Fibroblast of lung (primary cell): Measurements from ENCODE around the gene SORCS2.

Source experiments
- EZH2 ChIP-seq: IDR thresholded peaks from 2 replicates; pipeline ENCODE4 v1.5.1; 2012; ENCODE audit warnings: low read length, control low read depth, mild to moderate bottlenecking; ENCODE audit errors: missing control alignments
- TF ChIP-seq, protein P1 (sequence below), 2 donors: IDR thresholded peaks in 1 of 2; conservative IDR thresholded peaks in 1 of 2; 1 replicate in 1 of 2; 2 replicates in 1 of 2; pipeline ENCODE4 v1.5.1; 2011 to 2012; ENCODE audit warnings: low read length in 2 of 2, control low read depth in 1 of 2, inconsistent platforms in 1 of 2, low read depth in 1 of 2, mild to moderate bottlenecking in 1 of 2

DNA sequence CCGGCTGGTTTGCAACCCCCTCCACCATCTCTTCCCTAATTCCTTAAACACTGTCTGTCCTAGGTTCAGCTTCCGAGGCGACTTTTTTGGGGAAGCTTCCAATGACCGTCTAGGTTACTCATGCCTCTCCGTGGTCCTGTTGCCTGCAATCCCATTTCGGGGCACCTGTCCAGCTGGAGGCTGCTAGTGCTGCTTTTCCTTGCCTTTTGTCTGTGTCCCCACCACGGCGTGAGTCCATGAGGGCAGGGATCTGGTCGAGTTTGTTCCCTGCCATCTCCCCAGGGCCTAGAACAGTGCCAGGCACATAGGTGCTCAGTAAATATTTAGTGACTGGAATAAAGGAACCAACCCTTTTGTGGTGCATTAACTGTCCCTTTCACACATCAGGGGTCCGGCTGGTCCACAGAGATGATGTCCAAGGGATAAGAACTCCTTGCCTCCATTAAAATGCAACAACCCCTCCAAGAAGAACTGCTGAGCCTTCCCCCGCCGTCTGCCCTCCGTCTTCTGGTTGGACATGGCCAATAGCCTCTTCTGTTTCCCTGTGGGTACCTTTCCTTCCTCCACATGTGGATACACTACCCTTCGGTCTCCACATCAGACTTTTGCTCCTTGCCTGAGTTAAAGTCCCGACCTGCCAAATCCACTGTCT, 5.7 kb upstream of the SORCS2 start:
- no peak for TF ChIP-seq EZH2
- TF ChIP-seq, protein P1, sequence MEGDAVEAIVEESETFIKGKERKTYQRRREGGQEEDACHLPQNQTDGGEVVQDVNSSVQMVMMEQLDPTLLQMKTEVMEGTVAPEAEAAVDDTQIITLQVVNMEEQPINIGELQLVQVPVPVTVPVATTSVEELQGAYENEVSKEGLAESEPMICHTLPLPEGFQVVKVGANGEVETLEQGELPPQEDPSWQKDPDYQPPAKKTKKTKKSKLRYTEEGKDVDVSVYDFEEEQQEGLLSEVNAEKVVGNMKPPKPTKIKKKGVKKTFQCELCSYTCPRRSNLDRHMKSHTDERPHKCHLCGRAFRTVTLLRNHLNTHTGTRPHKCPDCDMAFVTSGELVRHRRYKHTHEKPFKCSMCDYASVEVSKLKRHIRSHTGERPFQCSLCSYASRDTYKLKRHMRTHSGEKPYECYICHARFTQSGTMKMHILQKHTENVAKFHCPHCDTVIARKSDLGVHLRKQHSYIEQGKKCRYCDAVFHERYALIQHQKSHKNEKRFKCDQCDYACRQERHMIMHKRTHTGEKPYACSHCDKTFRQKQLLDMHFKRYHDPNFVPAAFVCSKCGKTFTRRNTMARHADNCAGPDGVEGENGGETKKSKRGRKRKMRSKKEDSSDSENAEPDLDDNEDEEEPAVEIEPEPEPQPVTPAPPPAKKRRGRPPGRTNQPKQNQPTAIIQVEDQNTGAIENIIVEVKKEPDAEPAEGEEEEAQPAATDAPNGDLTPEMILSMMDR (conservative IDR thresholded peaks at IDR 0.05 in 1 of 2, IDR thresholded peaks at IDR 0.05 in 1 of 2; ENCODE audit: low read depth in 1 of 2, low read length in 2 of 2) = no peak
